Esophagus (tissue), 2 donors: ENCODE measurements around the gene MAP2K5. TPM values are rescaled to one million over a fixed set of nuclear protein-coding genes. Genes with fewer than 3 reads are reported as not detected.

Source experiments
- H3K27ac ChIP-seq, 2 donors: one replicate each; pipeline ENCODE4 v1.5.1; 2013; ENCODE audit warnings: low read depth in 2 of 2, mild to moderate bottlenecking in 2 of 2, inconsistent platforms in 1 of 2, low read length in 1 of 2, moderate library complexity in 1 of 2
- H3K27me3 ChIP-seq, 2 donors: one replicate each; pipeline ENCODE4 v1.6.1; 2013; ENCODE audit warnings: low read length in 2 of 2, control low read depth in 1 of 2, mild to moderate bottlenecking in 1 of 2; ENCODE audit not compliant: insufficient read depth in 2 of 2, control insufficient read depth in 1 of 2
- H3K36me3 ChIP-seq, 2 donors: one replicate each; pipeline ENCODE4 v1.6.1; 2013; ENCODE audit warnings: low read length in 1 of 2; ENCODE audit not compliant: control insufficient read depth in 2 of 2, insufficient read depth in 2 of 2
- H3K4me1 ChIP-seq, 2 donors: one replicate each; pipeline ENCODE4 v1.6.1; 2013; ENCODE audit warnings: low read length in 1 of 2; ENCODE audit not compliant: control insufficient read depth in 2 of 2, insufficient read depth in 2 of 2
- H3K4me3 ChIP-seq, 2 donors: one replicate each; pipeline ENCODE4 v1.5.1; 2013; ENCODE audit warnings: low read length in 2 of 2, mild to moderate bottlenecking in 2 of 2, low read depth in 1 of 2, moderate library complexity in 1 of 2
- H3K9me3 ChIP-seq, 2 donors: one replicate each; pipeline ENCODE4 v1.6.1; 2013; ENCODE audit warnings: mild to moderate bottlenecking in 2 of 2, low read depth in 1 of 2, low read length in 1 of 2, moderate library complexity in 1 of 2; ENCODE audit not compliant: control insufficient read depth in 2 of 2, insufficient read depth in 1 of 2
- WGBS, 2 donors: extraction: QIAGEN DNeasy Blood & Tissue Kit; methylation state at CpG; one replicate each; pipeline ENCODE4 v1.1.7; 2013; 5-methylcytosine and 5-hydroxymethylcytosine counted together
- polyA plus RNA-seq, 2 donors: library from polyadenylated mRNA; stranded (reverse); fragments of 200-250 nt; gene quantifications; one replicate each; pipeline ENCODE4 v1.2.3, GENCODE V29; 2013
- donor health status: healthy with polysubstance abuse.
- donor health status: Bipolar disorder and iron deficiency.

The MAP2K5 gene
- polyA plus RNA-seq, 2 donors = 3.2 to 5.0 TPM

GRCh38 chr15:67796196-67797127, 254.0 kb downstream of the MAP2K5 start:
- no peak overlapping the region for H3K4me3 ChIP-seq
- H3K4me1 ChIP-seq = no peaks in the 10 kb centered on the region
- H3K9me3 ChIP-seq = no peaks in the 10 kb centered on the region
- no peak overlapping the region for H3K27ac ChIP-seq
- no peaks in the 10 kb centered on the region for H3K27me3 ChIP-seq
- H3K36me3 ChIP-seq = no peaks in the 10 kb centered on the region
- 81 to 82% methylated on average over 4 of the region's 4 CpGs for WGBS, 2 donors

- H3K9me3 ChIP-seq = no peaks in the 10 kb centered on the region
- 73 to 80% methylated on average over 6 of the region's 6 CpGs for WGBS, 2 donors
- no peak overlapping the region for H3K4me3 ChIP-seq
- H3K4me1 ChIP-seq = peaks cover 0 to 6% of the 10 kb centered on the region in 2 donors
- H3K36me3 ChIP-seq = peaks cover 0 to 2% of the 10 kb centered on the region in 2 donors
- no peak overlapping the region for H3K27ac ChIP-seq
- no peaks in the 10 kb centered on the region for H3K27me3 ChIP-seq
These were observed 257.3 kb downstream of the MAP2K5 start for GRCh38 chr15:67799801-67800205.

DNA sequence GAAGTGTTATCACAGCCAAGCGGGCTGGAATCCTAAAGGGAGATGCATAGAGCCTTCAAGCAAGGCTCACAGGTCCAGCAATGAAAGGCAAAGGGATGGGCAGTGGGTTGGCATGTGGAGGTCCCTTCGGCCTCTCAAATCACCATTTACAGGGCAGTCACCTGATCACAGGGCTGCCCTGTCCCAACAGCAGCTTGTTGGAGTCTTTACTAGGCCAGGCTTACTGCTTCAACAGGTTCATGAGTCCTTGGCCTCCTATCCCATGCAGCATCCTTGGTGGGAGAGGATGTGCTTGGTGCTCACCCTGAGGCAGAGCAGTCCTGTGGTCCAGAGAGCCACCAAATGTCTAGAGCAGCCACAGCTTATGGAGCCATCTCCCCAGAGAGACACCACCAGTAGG, 258.6 kb downstream of the MAP2K5 start:
- 95% methylated on average over 2 of the region's 2 CpGs for WGBS, 2 donors
- H3K27ac ChIP-seq = no peak overlapping the region

DNA sequence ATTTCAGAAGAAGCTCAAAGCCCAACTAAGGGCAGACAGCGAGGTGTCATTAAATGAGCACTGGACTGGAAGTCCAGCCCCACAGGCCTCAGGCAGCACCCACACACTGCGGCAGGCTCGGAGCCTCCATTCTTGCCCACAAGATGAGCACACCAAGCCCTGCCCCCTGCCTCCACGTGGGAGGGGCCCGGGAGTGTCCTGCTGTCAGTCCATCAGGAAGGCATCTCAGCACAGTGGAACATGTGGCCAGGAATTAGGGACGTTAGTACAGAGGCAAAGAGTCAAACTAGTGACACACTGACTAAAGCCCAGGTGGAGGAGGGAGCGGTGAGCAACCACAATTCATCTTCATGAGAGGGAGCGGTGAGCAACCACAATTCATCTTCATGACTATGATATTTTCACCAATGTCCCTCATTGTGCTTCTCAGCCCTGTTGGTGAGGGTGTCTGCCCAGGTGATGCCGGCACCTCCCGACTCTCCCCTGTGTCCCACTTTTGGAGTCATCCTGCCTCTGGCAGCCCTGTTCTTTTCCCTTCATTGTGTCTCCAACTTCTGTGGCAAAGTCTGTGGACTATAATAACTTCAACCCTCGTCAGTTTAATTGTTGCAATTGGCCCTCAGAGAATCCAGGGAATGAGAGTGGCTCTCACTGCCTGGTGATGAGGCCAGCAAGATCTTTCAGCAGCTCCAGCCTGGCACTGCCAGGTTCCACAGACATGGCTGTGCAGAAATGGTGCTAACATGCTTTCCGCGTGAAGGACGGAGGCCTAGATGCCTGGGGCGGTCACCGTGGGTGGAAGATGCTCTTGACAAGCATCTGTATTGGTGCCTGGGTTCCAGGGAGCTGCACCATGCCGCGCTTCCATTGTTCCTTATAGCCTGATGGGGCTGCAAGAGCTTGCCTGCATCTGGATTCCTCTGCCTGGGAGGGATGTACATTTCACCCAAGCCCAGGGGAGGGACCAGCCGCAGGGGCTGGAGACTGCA, 259.7 kb downstream of the MAP2K5 start:
- Histone ChIP-seq H3K9me3 (no peaks in the 10 kb centered on the region), H3K27ac (no peak overlapping the region), H3K27me3 (no peaks in the 10 kb centered on the region), H3K36me3 (peaks cover 3 to 6% of the 10 kb centered on the region in 2 donors), H3K4me1 (peaks cover 0 to 6% of the 10 kb centered on the region in 2 donors), H3K4me3 (no peak overlapping the region)
- 85 to 86% methylated on average over 19 of the region's 19 CpGs for WGBS, 2 donors

More for the DNA sequence above, 258.6 kb downstream of the MAP2K5 start:
- Histone ChIP-seq H3K36me3 (peaks cover 0 to 4% of the 10 kb centered on the region in 2 donors), H3K9me3 (no peaks in the 10 kb centered on the region), H3K4me1 (peaks cover 0 to 6% of the 10 kb centered on the region in 2 donors), H3K4me3 (no peak overlapping the region), H3K27me3 (no peaks in the 10 kb centered on the region)

- 74 to 85% methylated on average over 3 of the region's 3 CpGs for WGBS, 2 donors
- Histone ChIP-seq H3K4me1 (peaks cover 0 to 6% of the 10 kb centered on the region in 2 donors), H3K9me3 (no peaks in the 10 kb centered on the region), H3K36me3 (peaks cover 4 to 6% of the 10 kb centered on the region in 2 donors), H3K4me3 (no peak overlapping the region), H3K27me3 (no peaks in the 10 kb centered on the region), H3K27ac (no peak overlapping the region)
These were observed 260.8 kb downstream of the MAP2K5 start for GRCh38 chr15:67803299-67803698.

GRCh38 chr15:67803996-67804843, 261.7 kb downstream of the MAP2K5 start:
- no peak overlapping the region for H3K27ac ChIP-seq
- no peaks in the 10 kb centered on the region for H3K9me3 ChIP-seq
- peaks cover 0 to 6% of the 10 kb centered on the region in 2 donors for H3K4me1 ChIP-seq
- H3K36me3 ChIP-seq = peaks cover 4 to 6% of the 10 kb centered on the region in 2 donors
- 86 to 87% methylated on average over 27 of the region's 27 CpGs for WGBS, 2 donors
- no peaks in the 10 kb centered on the region for H3K27me3 ChIP-seq
- H3K4me3 ChIP-seq = no peak overlapping the region

GRCh38 chr15:67805008-67805665, 262.6 kb downstream of the MAP2K5 start:
- no peaks in the 10 kb centered on the region for H3K9me3 ChIP-seq
- H3K27me3 ChIP-seq = no peaks in the 10 kb centered on the region
- H3K36me3 ChIP-seq = peaks cover 4 to 6% of the 10 kb centered on the region in 2 donors
- WGBS, 2 donors = 83 to 91% methylated on average over 17 of the region's 17 CpGs
- H3K4me1 ChIP-seq = peaks cover 0 to 6% of the 10 kb centered on the region in 2 donors
- no peak overlapping the region for H3K4me3 ChIP-seq
- no peak overlapping the region for H3K27ac ChIP-seq

DNA sequence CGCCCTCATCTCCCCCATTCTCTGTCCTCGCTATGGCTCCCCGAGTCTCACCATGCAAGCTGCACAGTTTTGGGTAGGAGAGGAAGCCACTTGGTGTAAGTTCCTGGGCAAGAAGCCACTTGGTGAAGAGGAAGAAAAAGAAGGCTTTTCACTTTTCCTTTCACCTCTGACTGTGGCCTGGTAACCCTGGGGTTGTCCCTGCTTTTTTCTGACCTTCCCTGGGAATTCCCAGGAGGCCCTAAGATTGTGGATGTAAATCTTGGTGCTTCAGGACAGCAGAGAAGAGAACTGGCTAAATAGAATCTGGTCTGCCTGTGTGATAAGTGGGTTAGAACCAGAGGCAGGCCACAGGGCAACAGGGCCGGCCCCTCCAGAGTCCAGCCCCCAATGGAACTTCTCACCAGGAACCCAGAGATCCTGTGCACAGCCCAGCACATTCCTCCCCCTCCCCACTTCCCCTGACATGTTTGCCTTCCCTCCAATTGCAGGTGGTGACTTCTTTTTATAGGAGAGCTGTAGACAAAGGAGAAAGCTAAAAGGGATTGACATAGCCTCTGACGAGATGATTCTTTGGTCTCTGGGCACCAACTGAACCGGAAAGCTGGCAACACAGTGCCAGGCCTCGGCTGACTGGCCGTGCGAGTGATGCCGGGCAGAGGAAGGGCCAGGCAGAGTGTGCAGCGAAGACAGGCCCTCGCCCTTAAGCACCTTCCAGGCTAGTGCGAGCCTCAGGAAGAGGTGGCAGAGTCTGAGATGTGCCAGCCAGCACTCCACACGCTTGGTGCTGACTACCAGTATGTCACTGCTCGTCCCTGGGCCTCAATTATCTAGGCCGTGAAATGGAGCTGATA, 263.4 kb downstream of the MAP2K5 start:
- 87 to 92% methylated on average over 16 of the region's 16 CpGs for WGBS, 2 donors
- H3K36me3 ChIP-seq = peaks cover 4 to 6% of the 10 kb centered on the region in 2 donors

More for the DNA sequence above, 263.4 kb downstream of the MAP2K5 start:
- Histone ChIP-seq H3K9me3 (no peaks in the 10 kb centered on the region), H3K27ac (no peak overlapping the region), H3K27me3 (no peaks in the 10 kb centered on the region), H3K4me1 (peaks cover 0 to 6% of the 10 kb centered on the region in 2 donors), H3K4me3 (no peak overlapping the region)
